ENCODE measurements around the gene PABPN1L. TPM values are rescaled to one million over a fixed set of nuclear protein-coding genes. Genes with fewer than 3 reads are reported as not detected.

Gene PABPN1L
- total RNA-seq, 1 experiment from 2014 or later = not detected

- DNase-seq (ENCODE audit: low read depth) = no peak
These were observed 13.0 kb downstream of the PABPN1L start for GRCh38 chr16:88853325-88853941.

DNA sequence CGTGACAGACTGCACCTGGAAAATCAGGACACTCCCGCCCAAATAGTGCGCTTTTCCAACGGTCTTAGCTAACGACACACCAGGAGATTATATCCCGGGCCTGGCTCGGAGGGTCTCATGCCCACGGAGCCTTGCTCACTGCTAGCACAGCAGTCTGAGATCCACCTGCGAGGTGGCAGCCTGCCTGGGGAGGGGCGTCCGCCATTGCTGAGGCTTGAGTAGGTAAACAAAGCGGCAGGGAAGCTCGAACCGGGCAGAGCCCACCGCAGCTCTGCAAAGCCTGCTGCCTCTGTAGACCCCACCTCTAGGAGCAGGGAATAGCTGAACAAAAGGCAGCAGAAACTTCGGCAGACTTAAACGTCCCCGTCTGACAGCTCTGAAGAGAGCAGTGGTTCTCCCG, 14.8 kb downstream of the PABPN1L start:
- DNase-seq (ENCODE audit: low read depth) = no peak

GRCh38 chr16:88850531-88851199, 15.8 kb downstream of the PABPN1L start:
- no peak for DNase-seq (ENCODE audit: low read depth)

DNA sequence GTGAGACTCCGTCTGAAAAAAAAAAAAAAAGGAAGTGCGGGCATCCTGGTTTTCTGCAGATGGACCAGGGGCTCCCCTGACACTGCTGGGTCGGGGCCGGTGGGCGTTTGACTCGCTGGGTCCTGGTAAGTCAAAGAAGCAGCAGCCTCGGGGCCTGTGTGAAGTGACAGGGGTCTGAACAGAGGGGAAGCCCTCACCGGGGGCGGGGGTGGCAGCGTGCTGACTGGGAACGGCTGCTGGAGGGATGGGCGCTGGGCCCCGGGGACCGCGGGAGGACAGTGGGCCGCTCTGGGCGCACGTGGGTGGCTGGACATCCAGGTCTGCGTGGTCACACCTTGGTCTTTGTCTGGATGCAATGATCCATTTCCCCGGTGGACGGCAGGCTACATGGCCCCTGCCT, 17.9 kb downstream of the PABPN1L start:
- no peak for DNase-seq (ENCODE audit: low read depth)

- no peak for DNase-seq (ENCODE audit: low read depth)
These were observed 18.8 kb downstream of the PABPN1L start for GRCh38 chr16:88847654-88848053.

- no peak for DNase-seq (ENCODE audit: low read depth)
These were observed 20.4 kb downstream of the PABPN1L start for GRCh38 chr16:88846088-88846487.

DNA sequence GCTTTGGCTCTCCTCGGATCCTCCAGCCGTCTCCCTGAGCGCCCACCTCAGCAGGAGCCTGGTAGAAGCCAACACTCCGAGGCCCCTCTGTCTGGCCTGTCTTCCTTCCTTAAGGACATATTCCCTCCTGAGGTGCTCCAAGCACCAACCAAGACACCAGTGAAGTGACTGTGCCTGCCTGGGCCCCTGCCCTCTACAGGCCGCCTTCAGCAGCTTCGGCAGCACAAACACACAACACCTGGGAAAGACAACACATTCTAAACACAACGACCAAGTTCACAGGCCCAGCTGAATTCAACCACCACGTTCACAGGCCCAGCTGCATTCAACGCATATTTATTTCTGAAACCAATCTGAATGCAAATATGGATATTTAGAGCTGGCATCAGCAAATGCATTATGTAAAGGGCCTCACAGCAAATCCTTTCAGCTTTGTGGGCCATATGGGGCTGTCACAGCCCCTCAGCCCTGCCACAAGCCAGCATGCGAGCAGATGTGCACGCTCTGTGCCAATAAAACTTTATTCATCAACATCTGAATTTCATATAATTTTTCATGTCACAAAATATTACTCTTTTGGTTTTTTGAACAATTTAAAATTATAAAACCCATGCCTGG, 21.9 kb downstream of the PABPN1L start:
- DNase-seq (ENCODE audit: low read depth) = no peak

DNA sequence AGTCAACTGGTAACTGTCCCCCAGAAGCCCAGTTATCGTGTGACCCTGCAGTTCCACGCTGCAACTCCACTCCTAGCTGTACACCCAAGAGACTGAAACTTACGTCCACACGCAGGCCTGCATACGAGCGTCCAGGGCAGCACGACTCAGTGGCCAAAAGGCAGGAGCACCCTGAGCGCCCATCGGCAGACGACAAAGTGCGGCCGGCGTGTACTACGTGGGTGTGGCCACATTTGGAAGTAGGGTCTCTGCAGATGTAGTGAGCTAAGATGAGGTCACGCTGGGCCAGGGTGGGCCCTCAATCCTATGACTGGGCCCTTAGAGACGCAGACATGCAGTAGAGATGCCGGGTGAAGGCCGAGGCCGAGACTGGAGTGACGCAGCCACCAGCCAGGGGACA, 23.2 kb downstream of the PABPN1L start:
- no peak for DNase-seq (ENCODE audit: low read depth)

- no peak for DNase-seq (ENCODE audit: low read depth)
These were observed 23.7 kb downstream of the PABPN1L start for GRCh38 chr16:88842806-88843205.

GRCh38 chr16:88842308-88842756, 24.1 kb downstream of the PABPN1L start:
- DNase-seq (ENCODE audit: low read depth) = no peak

- no peak for DNase-seq (ENCODE audit: low read depth)
These were observed 24.7 kb downstream of the PABPN1L start for GRCh38 chr16:88841521-88842307.

- DNase-seq (ENCODE audit: low read depth) = no peak
These were observed 25.8 kb downstream of the PABPN1L start for GRCh38 chr16:88840600-88841215.

DNA sequence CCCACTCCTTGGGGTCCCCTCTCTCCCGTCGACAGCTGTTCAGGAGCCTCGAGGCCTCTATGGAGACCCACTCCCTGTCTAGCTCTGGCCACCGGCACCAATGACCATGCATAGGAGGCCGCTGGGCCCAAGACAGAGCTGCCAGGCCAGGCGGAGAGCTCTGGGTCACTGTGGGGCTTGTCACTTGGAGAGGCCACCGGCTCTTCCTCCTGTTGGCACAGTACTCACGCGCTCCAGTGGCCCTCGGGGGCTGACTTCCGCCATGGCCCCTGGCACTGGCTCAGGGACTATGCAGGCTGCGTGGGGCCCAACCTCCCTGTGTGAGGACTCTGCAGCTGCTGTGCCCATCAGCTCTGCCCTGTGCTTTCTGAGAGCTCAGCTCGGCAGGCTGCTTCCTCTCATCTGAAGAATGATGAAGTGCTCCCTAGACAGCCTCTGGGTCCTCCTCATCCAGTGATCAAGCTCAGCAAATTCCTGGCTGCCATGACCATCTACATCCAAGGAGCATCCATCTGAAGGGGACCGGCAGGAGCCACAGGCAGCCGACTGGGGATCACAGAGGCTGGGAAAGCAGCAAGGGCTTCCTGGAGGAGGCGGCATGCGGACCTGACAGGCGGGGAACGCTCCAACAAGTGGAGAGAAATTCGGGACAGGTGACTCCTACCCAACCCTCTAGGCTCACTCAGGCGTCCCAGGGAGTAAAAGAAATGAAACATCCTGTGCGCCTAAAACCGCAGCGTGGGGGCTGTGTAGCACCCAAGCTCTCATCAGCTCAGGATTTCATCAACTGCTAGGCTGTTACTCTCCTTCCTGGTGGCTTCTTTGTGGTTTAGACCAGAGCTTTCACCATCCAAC, 26.5 kb downstream of the PABPN1L start:
- no peak for DNase-seq (ENCODE audit: low read depth)

DNA sequence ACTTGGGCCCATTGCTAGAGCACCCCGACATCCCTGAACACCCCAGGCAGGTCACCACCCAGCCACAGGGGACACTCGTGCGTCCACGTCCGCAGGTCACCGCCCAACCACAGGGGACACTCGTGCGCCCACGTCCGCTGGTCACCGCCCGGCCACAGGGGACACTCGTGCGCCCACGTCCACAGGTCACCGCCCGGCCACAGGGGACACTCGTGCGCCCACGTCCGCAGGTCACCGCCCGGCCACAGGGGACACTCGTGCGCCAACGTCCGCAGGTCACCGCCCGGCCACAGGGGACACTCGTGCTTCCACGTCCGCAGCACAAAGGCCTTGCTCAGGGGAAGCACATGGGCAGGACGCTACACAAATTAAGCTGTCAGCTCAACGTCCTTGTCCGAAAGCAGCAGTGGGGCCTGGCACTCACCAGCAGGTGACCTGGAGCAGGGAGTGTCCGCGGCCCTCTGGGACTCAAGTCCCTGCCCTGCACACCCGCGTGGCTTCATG, 27.4 kb downstream of the PABPN1L start:
- DNase-seq (ENCODE audit: low read depth) = no peak

GRCh38 chr16:88838566-88838965, 27.9 kb downstream of the PABPN1L start:
- DNase-seq (ENCODE audit: low read depth) = no peak

GRCh38 chr16:88837806-88838205, 28.7 kb downstream of the PABPN1L start:
- DNase-seq (ENCODE audit: low read depth) = no peak

DNA sequence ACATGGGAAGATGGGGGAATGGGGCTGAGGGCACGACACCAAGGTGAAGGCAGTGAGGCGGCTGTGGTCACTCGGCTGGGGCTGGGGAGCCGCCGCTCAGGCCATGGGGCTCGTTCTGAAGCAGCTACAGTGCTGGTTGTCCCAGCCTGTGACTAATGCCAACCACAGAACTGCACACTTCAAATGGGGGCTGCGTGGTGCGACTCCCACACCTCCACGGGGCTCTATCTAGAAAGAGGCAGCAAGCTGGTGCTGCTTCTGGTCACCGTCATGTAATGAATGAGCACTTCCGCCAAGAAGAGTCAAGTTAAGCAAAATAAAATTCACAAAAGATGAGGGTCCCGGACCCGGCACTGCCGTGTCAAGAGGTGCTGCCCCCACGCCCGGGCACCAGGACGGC, 29.7 kb downstream of the PABPN1L start:
- DNase-seq (ENCODE audit: low read depth) = no peak

DNA sequence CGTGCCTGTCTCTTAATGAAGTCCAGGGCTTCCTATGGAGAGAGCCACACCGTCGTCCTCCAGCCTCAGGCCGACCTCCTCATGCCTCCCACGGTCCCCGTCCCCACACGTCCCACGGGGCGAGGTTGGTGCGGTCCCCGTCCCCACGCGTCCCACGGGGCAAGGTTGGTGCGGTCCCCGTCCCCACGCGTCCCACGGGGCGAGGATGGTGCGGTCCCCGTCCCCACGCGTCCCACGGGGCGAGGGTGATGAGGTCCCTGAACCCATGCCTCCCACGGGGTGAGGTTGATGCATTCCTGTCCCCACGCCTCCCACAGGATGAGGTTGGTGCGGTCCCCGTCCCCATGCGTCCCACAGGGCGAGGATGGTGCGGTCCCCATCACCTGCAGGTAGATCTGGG, 30.6 kb downstream of the PABPN1L start:
- no peak for DNase-seq (ENCODE audit: low read depth)

DNA sequence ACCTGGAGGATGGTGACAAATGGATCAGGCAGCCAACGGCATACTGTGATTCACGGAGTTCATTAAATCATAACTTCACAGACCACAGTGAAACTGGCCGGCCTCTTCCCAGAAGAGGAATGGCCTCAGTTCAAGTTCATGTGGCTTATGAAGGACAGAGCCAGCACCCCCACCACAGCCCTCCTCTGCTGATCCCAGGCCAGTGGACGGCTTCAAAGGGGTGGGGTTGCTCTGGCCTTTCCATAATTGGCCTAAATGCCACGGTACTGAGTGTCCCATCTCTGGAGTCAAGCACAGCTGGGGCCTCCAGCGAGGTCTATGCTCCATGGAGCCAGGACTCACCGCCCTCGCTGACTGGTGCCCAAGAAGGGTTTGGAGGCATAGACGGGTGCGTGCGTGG, 31.1 kb downstream of the PABPN1L start:
- DNase-seq (ENCODE audit: low read depth) = no peak

DNA sequence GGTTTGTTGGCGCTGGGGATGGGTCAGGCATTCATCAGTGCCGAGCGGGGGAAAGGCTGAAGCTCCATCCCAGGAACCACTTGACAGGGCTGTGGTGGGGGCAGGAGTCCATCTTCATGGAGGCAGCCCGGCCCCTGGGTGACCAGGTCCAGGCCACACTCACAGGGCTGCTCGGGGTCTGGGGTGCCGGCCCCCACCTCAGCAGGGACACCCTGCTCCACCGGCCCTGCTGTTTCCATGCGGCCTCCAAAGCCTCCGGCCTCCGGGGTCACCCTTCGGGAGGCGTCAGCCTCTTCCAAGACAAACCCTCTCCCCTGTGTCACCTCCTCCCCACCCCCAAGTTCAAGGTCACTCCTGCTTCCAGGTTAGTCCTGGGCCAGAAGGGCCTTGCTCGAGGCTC, 31.8 kb downstream of the PABPN1L start:
- no peak for DNase-seq (ENCODE audit: low read depth)

DNA sequence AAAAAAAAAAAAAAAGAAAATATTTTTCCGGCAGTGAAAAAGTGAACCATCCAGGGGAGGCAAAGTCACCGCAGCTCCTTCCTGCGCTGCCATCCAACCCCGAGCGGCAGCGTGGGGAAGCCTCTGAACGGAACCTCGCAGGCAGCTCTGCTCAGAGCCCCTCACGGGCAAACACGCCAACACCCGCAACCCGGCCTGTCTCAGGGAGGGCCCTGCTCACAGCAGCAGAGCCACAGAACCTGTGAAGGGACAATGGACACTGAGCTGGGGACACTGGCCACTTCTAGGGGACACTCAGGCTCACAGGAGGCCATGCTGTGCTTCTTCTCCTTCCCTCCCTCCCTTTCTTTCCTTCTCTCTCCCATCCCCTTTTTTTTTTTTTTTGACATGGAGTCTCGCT, 33.4 kb downstream of the PABPN1L start:
- no peak for DNase-seq (ENCODE audit: low read depth)

All from LHCN-M2 (cell line).